A549 (cell line): ENCODE results near the gene PPM1B. TPM values are rescaled to one million over a fixed set of nuclear protein-coding genes. Genes with fewer than 3 reads are reported as not detected.

Experiments
- ATAC-seq, 2 experiments: fragments of 200-7000 bp in 1 of 2; fragments of >200 bp in 1 of 2; cut with Nextera tagmentation in 1 of 2; cut with Tn5 transposase in 1 of 2; 3 replicates each; pipeline versions ENCODE4 v1.8.0 to v1.9.1; 2018 to 2020; ENCODE audit warnings: mild to moderate bottlenecking in 1 of 2, moderate library complexity in 1 of 2
- CTCF ChIA-PET: fragments of 300-600 bp; sonication (Branson Sonifier 250); formaldehyde crosslinking; extraction: SDS; loops from one replicate; lab custom pipeline; 2021; ENCODE audit warnings: antibody characterized with exemption, inconsistent platforms; lab: Yijun Ruan, JAX
- POLR2A ChIA-PET: fragments of 350-600 bp; formaldehyde crosslinking; extraction: SDS; loops from one replicate; lab custom pipeline; 2021; ENCODE audit warnings: antibody characterized with exemption, inconsistent platforms; lab: Yijun Ruan, JAX
- DNase-seq, 2 experiments: peaks; one replicate each; pipeline versions ENCODE4 v3.0.0 to v3.0.0-alpha.2; 2011 to 2016; ENCODE audit warnings: low read depth in 1 of 2, low spot score in 1 of 2
- FAIRE-seq: peaks from 2 replicates; lab custom pipeline; 2011; peaks lifted over from hg19 to GRCh38; lab: Jason Lieb, UNC
- H3K27ac ChIP-seq, 2 experiments: fragments of >200 bp; sonication (Bioruptor Twin); formaldehyde crosslinking; 3 replicates each; pipeline ENCODE4 v1.5.1; 2016 to 2017
- H3K4me1 ChIP-seq: fragments of >200 bp; sonication (Bioruptor Twin); formaldehyde crosslinking; 3 replicates; pipeline ENCODE4 v1.6.1; 2016
- H3K4me2 ChIP-seq: fragments of >200 bp; sonication (Bioruptor Twin); formaldehyde crosslinking; 3 replicates; pipeline ENCODE4 v1.6.1; 2016
- H3K4me3 ChIP-seq: fragments of >200 bp; sonication (Bioruptor Twin); formaldehyde crosslinking; 3 replicates; pipeline ENCODE4 v1.5.1; 2016
- H3K9me3 ChIP-seq: fragments of >200 bp; sonication (Bioruptor Twin); formaldehyde crosslinking; 3 replicates; pipeline ENCODE4 v1.6.1; 2016
- BCL3 ChIP-seq: fragments of >200 bp; sonication (Bioruptor Twin); formaldehyde crosslinking; IDR thresholded peaks from 3 replicates; pipeline ENCODE4 v1.6.1; 2016
- CHD2 ChIP-seq: fragments of 150-350 bp; IDR thresholded peaks from 2 replicates; pipeline ENCODE4 v1.6.1; 2014; ENCODE audit warnings: low read length; ENCODE audit not compliant: partially characterized antibody
- EP300 ChIP-seq, 2 experiments: fragments of >200 bp; sonication (Bioruptor Twin); formaldehyde crosslinking; IDR thresholded peaks; 2 replicates in 1 of 2; 3 replicates in 1 of 2; pipeline ENCODE4 v1.6.1; 2016 to 2017
- FOXS1 ChIP-seq: fragments of 250-450 bp; sonication (Bioruptor Pico); IDR thresholded peaks from 2 replicates; pipeline ENCODE4 v1.5.0; 2020; ENCODE audit warnings: mild to moderate bottlenecking, moderate library complexity
- GATA3 ChIP-seq: IDR thresholded peaks from 2 replicates; pipeline ENCODE4 v1.6.1; 2012; ENCODE audit warnings: borderline replicate concordance
- HEYL ChIP-seq: fragments of 250-450 bp; sonication (Bioruptor Pico); IDR thresholded peaks from 2 replicates; pipeline ENCODE4 v1.8.0; 2021; ENCODE audit warnings: mild to moderate bottlenecking, moderate library complexity
- HOXA7 ChIP-seq: fragments of 250-450 bp; sonication (Bioruptor Pico); IDR thresholded peaks from 2 replicates; pipeline ENCODE4 v1.5.0; 2020; ENCODE audit warnings: mild to moderate bottlenecking, moderate library complexity
- JUN ChIP-seq, 2 experiments: fragments of >200 bp; sonication (Bioruptor Twin); formaldehyde crosslinking; IDR thresholded peaks; 2 replicates in 1 of 2; 3 replicates in 1 of 2; pipeline ENCODE4 v1.6.1; 2016 to 2017
- MAFK ChIP-seq: fragments of 450-650 bp; IDR thresholded peaks from 2 replicates; pipeline ENCODE4 v1.6.1; 2014; ENCODE audit not compliant: partially characterized antibody
- MAX ChIP-seq: IDR thresholded peaks from 2 replicates; pipeline ENCODE4 v1.6.1; 2012
- MAZ ChIP-seq: fragments of 150-350 bp; IDR thresholded peaks from 2 replicates; pipeline ENCODE4 v1.6.1; 2014; ENCODE audit warnings: antibody characterized with exemption, low read depth, low read length, borderline replicate concordance
- MYC ChIP-seq: IDR thresholded peaks from 2 replicates; pipeline ENCODE4 v1.6.1; 2012; ENCODE audit warnings: mild to moderate bottlenecking, inconsistent platforms, low read length, improper control_type of control experiment, borderline replicate concordance
- RARB ChIP-seq: fragments of 250-450 bp; sonication (Bioruptor Pico); IDR thresholded peaks from 2 replicates; pipeline ENCODE4 v1.8.0; 2021; ENCODE audit warnings: mild to moderate bottlenecking, moderate library complexity
- RCOR1 ChIP-seq: fragments of 150-350 bp; IDR thresholded peaks from 2 replicates; pipeline ENCODE4 v1.6.1; 2014; ENCODE audit warnings: antibody characterized with exemption, low read length, low read depth
- RNF2 ChIP-seq: fragments of 200-600 bp; sonication (generic); IDR thresholded peaks from 2 replicates; pipeline ENCODE4 v1.6.1; 2016; ENCODE audit warnings: low read depth, mild to moderate bottlenecking, antibody characterized with exemption, moderate library complexity, borderline replicate concordance
- TP53 ChIP-seq: fragments of 250-450 bp; sonication (Bioruptor Pico); IDR thresholded peaks from 2 replicates; pipeline ENCODE4 v1.5.0; 2021; ENCODE audit warnings: mild to moderate bottlenecking, moderate library complexity
- USF2 ChIP-seq: fragments of 450-650 bp; IDR thresholded peaks from 2 replicates; pipeline ENCODE4 v1.6.1; 2014; ENCODE audit warnings: antibody characterized with exemption
- ZC3H11A ChIP-seq: fragments of 450-650 bp; IDR thresholded peaks from 2 replicates; pipeline ENCODE4 v1.6.1; 2014; ENCODE audit warnings: antibody characterized with exemption, mild to moderate bottlenecking
- ZNF302 ChIP-seq: fragments of 250-450 bp; sonication (Bioruptor Pico); IDR thresholded peaks from 2 replicates; pipeline ENCODE4 v1.9.0; 2021; ENCODE audit warnings: inconsistent platforms, mild to moderate bottlenecking, moderate library complexity
- ZSCAN20 ChIP-seq: fragments of 250-450 bp; sonication (Bioruptor Pico); IDR thresholded peaks from 2 replicates; pipeline ENCODE4 v1.8.0; 2022; ENCODE audit warnings: mild to moderate bottlenecking, moderate library complexity
- WGBS: methylation state at CpG from one replicate; pipeline ENCODE4 v1.1.6; 2017; ENCODE audit errors: missing lambda C conversion rate; 5-methylcytosine and 5-hydroxymethylcytosine counted together
- polyA plus RNA-seq, 4 experiments: library from polyadenylated mRNA; depleted of rRNA in 3 of 4; stranded (reverse); fragments of >200 nt; fragmentation: RNase III in 1 of 4; extraction: RNeasy Plus Mini Kit Qiagen cat#74134 plus additional on column Dnase treatment in 1 of 4; gene quantifications; 2 replicates in 3 of 4; 3 replicates in 1 of 4; pipeline ENCODE4 v1.2.3, GENCODE V29; 2011 to 2017
- TF ChIP-seq, protein P1 (sequence below): fragments of 200-600 bp; sonication (generic); IDR thresholded peaks from 2 replicates; pipeline ENCODE4 v1.6.1; 2016; ENCODE audit warnings: antibody characterized with exemption, mild to moderate bottlenecking, moderate library complexity
- TF ChIP-seq, protein P2 (sequence below): fragments of >200 bp; sonication (Bioruptor Twin); formaldehyde crosslinking; IDR thresholded peaks from 2 replicates; pipeline ENCODE4 v1.6.1; 2016
- TF ChIP-seq, protein P3 (sequence below): IDR thresholded peaks from 2 replicates; pipeline ENCODE4 v1.6.1; 2012; ENCODE audit warnings: low read depth, borderline replicate concordance

Gene PPM1B
- polyA plus RNA-seq, 2 of the 4 experiments (the other 2 are of a cell fraction): 49.0 to 75.1 TPM

- TF ChIP-seq ZNF302 (CRISPR knock-in tag): no peak
- TF ChIP-seq, protein P1, sequence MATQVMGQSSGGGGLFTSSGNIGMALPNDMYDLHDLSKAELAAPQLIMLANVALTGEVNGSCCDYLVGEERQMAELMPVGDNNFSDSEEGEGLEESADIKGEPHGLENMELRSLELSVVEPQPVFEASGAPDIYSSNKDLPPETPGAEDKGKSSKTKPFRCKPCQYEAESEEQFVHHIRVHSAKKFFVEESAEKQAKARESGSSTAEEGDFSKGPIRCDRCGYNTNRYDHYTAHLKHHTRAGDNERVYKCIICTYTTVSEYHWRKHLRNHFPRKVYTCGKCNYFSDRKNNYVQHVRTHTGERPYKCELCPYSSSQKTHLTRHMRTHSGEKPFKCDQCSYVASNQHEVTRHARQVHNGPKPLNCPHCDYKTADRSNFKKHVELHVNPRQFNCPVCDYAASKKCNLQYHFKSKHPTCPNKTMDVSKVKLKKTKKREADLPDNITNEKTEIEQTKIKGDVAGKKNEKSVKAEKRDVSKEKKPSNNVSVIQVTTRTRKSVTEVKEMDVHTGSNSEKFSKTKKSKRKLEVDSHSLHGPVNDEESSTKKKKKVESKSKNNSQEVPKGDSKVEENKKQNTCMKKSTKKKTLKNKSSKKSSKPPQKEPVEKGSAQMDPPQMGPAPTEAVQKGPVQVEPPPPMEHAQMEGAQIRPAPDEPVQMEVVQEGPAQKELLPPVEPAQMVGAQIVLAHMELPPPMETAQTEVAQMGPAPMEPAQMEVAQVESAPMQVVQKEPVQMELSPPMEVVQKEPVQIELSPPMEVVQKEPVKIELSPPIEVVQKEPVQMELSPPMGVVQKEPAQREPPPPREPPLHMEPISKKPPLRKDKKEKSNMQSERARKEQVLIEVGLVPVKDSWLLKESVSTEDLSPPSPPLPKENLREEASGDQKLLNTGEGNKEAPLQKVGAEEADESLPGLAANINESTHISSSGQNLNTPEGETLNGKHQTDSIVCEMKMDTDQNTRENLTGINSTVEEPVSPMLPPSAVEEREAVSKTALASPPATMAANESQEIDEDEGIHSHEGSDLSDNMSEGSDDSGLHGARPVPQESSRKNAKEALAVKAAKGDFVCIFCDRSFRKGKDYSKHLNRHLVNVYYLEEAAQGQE: no peak
- TF ChIP-seq BCL3: no peak
- TF ChIP-seq FOXS1 (CRISPR knock-in tag): no peak
- TF ChIP-seq MAX: no peak
These were observed 41.7 kb downstream of the PPM1B start (continued) for GRCh38 chr2:44210362-44210761.

DNA sequence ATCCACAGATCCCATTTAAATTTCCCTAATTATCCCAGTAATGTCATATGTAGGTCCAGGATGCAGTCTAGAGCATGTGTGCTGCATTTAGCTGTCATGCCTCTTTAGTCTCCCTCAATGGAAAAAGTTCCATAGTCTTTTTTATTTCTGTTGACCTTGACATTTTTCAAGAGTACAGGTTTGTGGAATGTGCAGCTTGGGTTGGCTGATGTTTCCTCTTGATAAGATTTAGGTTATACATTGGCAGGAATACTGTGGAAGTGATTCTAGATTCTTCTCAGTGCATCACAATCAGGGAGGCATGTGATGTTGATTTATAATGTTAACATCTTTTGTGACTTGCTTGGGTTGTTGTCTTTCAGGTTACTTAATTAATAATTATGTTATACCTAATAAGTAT lies 42.5 kb downstream of the PPM1B start:
- CTCF ChIA-PET: interaction anchor here (1.2 to 1.6 kb wide), 3 partner anchors 16 to 123 kb away, joined by 3 to 6 read pairs (median 3); no protein-coding TSS in a partner anchor
- TF ChIP-seq RARB: no peak
- no peak for TF ChIP-seq RCOR1
- no peak for TF ChIP-seq EP300 (IDR thresholded peaks at IDR 0.05)
- TF ChIP-seq RNF2: no peak
- no peak for TF ChIP-seq HEYL
- no peak for TF ChIP-seq ZC3H11A
- TF ChIP-seq CHD2: no peak
- TF ChIP-seq, protein P2, sequence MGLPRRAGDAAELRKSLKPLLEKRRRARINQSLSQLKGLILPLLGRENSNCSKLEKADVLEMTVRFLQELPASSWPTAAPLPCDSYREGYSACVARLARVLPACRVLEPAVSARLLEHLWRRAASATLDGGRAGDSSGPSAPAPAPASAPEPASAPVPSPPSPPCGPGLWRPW: no peak
- TF ChIP-seq TP53 (CRISPR knock-in tag): no peak
- TF ChIP-seq MAZ: no peak
- no peak for TF ChIP-seq GATA3
- no peak for TF ChIP-seq JUN (IDR thresholded peaks at IDR 0.05)
- no peak for TF ChIP-seq HOXA7 (CRISPR knock-in tag)
- TF ChIP-seq, protein P3, sequence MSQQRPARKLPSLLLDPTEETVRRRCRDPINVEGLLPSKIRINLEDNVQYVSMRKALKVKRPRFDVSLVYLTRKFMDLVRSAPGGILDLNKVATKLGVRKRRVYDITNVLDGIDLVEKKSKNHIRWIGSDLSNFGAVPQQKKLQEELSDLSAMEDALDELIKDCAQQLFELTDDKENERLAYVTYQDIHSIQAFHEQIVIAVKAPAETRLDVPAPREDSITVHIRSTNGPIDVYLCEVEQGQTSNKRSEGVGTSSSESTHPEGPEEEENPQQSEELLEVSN: no peak
- no peak for TF ChIP-seq FOXS1 (CRISPR knock-in tag)
- TF ChIP-seq, all 56 proteins: peak for 0
- Histone ChIP-seq H3K9me3 (0 out of 3 replicates have a peak, but pooled peaks cover 3% of the 10 kb centered on the region), H3K27ac (no peak overlapping the region), H3K4me3 (no peak overlapping the region), H3K4me1 (peaks cover 23% of the 10 kb centered on the region), H3K4me2 (no peak overlapping the region)
- POLR2A ChIA-PET: no interaction called here
- FAIRE-seq: no peak
- no peak for DNase-seq
- ATAC-seq: no peak

GRCh38 chr2:44212302-44212701 lies 43.6 kb downstream of the PPM1B start:
- no peak overlapping the region for H3K27ac ChIP-seq

More at GRCh38 chr2:44212302-44212701, 43.6 kb downstream of the PPM1B start:
- Histone ChIP-seq H3K4me3 (no peak overlapping the region), H3K4me2 (no peak overlapping the region), H3K4me1 (peaks cover 19% of the 10 kb centered on the region), H3K9me3 (0 out of 3 replicates have a peak, but pooled peaks cover 3% of the 10 kb centered on the region)
- POLR2A ChIA-PET: no interaction called here
- TF ChIP-seq MAFK (peak; percentile 92), ZSCAN20 (CRISPR knock-in tag) (no peak), MYC (no peak), USF2 (no peak), MAX (no peak), BCL3 (no peak)
- DNase-seq (no peak), FAIRE-seq (no peak), ATAC-seq (no peak)
- CTCF ChIA-PET: interaction anchor here (0.7 to 1.6 kb wide), 6 partner anchors 10 to 168 kb away, joined by 3 to 6 read pairs (median 3); no protein-coding TSS in a partner anchor
- 86% methylated on average over 4 of the region's 4 CpGs for WGBS
